Heart right ventricle (tissue), 16 donors: ENCODE results near the gene SULT1C2. TPM values are rescaled to one million over a fixed set of nuclear protein-coding genes. Genes with fewer than 3 reads are reported as not detected.
"Not testable (repeated sequence)": the region's sequence is repeated elsewhere in the genome, so short reads cannot be mapped to it uniquely, and the experiment has no call there.

Source experiments
- ATAC-seq, 8 donors: fragments of 200-7000 bp; cut with Tn5 transposase; one replicate each; pipeline ENCODE4 v1.9.1; 2020; ENCODE audit warnings: mild to moderate bottlenecking in 8 of 8, moderate library complexity in 8 of 8, moderate number of reproducible peaks in 1 of 8
- DNase-seq, 2 donors: peaks; one replicate each; pipeline ENCODE4 v3.0.0-alpha.2; 2020
- H3K27ac ChIP-seq, 10 donors: fragments of 200-600 bp; sonication (generic) in 2 of 10; one replicate each; pipeline versions ENCODE4 v1.5.0 to v1.8.0; 2020 to 2022; ENCODE audit warnings: mild to moderate bottlenecking in 3 of 10
- H3K27me3 ChIP-seq, 7 donors: fragments of 200-600 bp; one replicate each; pipeline ENCODE4 v1.8.0; 2021 to 2022; ENCODE audit warnings: mild to moderate bottlenecking in 2 of 7
- H3K36me3 ChIP-seq, 9 donors: fragments of 200-600 bp; sonication (generic) in 1 of 9; one replicate each; pipeline versions ENCODE4 v1.5.0 to v1.8.0; 2020 to 2022; ENCODE audit warnings: mild to moderate bottlenecking in 2 of 9
- H3K4me1 ChIP-seq, 9 donors: fragments of 200-600 bp; sonication (generic) in 1 of 9; one replicate each; pipeline versions ENCODE4 v1.5.0 to v1.8.0; 2020 to 2022; ENCODE audit warnings: mild to moderate bottlenecking in 4 of 9
- H3K4me3 ChIP-seq, 10 donors: fragments of 200-600 bp; sonication (generic) in 2 of 10; one replicate each; pipeline versions ENCODE4 v1.5.0 to v1.8.0; 2020 to 2022; ENCODE audit warnings: mild to moderate bottlenecking in 7 of 10, moderate library complexity in 2 of 10
- H3K9me3 ChIP-seq, 11 donors: fragments of 200-600 bp in 10 of 11; sonication (generic) in 2 of 11; one replicate each; pipeline versions ENCODE4 v1.5.0 to v1.8.0; 2013 to 2022; ENCODE audit warnings: mild to moderate bottlenecking in 2 of 11, control low read depth in 1 of 11, moderate library complexity in 1 of 11
- WGBS, 2 donors: extraction: QIAGEN DNeasy Blood & Tissue Kit; methylation state at CpG; one replicate each; pipeline ENCODE4 v1.1.7; 2013; ENCODE audit warnings: inconsistent platforms in 1 of 2; 5-methylcytosine and 5-hydroxymethylcytosine counted together
- intact Hi-C, 10 donors: fragments of 100-400 bp; cut with DNase I; formaldehyde crosslinking; loops; one replicate each; pipeline versions ENCODE4 v1.11.1 to v1.14.2; 2022
- polyA plus RNA-seq, 2 donors: library from polyadenylated mRNA; stranded (reverse); fragments of 200-250 nt; gene quantifications; one replicate each; pipeline ENCODE4 v1.2.3, GENCODE V29; 2013
- total RNA-seq, 10 donors: library from RNA; stranded (reverse); fragmentation: NEBNext Ultra II Directional in 3 of 10; extraction: Animal tissue kit (Norgen Biotek cat#: 25700) in 3 of 10; gene quantifications; one replicate each; pipeline versions ENCODE4 v1.2.1 to v1.2.4, GENCODE V29; 2021 to 2023
- TF ChIP-seq, protein P1 (sequence below), 9 donors: fragments of 200-600 bp; sonication (generic) in 2 of 9; IDR thresholded peaks; one replicate each; pipeline versions ENCODE4 v1.5.0 to v1.8.0; 2021 to 2022; ENCODE audit warnings: antibody characterized with exemption in 9 of 9, mild to moderate bottlenecking in 5 of 9, moderate library complexity in 1 of 9
- donor health status: Arrhythmogenic right ventricular cardiomyopathy.
- donor health status: ischemic (EF 13 %, LVEDD 7.1; RV severe dilation, severe dysfunction).
- donor health status: healthy with polysubstance abuse.
- donor health status: DM: no; HTN: yes; CAD: no.
- donor health status: DM: no; HTN: no; CAD: no.
- donor health status: ischemic (EF 25% LVEDD 6.9; RV normal size, moderate dysfunction).
- donor health status: ischemic (EF 25% LVEDD 5.7; RV mildly dilated, moderate dysfunction).
- donor health status: healthy.
- donor health status: DM: yes; HTN: yes; CAD: no.
- donor health status: Ischemic cardiomyopathy.
- donor health status: ischemic (EF 35%, LVEDD 5.7; RV mildly dilated, moderate dysfunction).
- donor health status: nonischemic (EF 11% LVEDD 7.7; RV severe dilation, severe dysfunction).
- donor health status: DM: yes; HTN: yes; CAD: no.
- donor health status: PGD.
- donor health status: ischemic (EF 29% LVEDD 5.4; RV normal size, mild dysfunction).
- donor health status: nonischemic (EF 23%, LVEDD 6.1; RV moderate dilation, normal function).

Gene SULT1C2
- total and polyA plus RNA-seq, 12 donors: 0.19 to 2.4 (median 1.1) TPM; not detected in 2

DNA sequence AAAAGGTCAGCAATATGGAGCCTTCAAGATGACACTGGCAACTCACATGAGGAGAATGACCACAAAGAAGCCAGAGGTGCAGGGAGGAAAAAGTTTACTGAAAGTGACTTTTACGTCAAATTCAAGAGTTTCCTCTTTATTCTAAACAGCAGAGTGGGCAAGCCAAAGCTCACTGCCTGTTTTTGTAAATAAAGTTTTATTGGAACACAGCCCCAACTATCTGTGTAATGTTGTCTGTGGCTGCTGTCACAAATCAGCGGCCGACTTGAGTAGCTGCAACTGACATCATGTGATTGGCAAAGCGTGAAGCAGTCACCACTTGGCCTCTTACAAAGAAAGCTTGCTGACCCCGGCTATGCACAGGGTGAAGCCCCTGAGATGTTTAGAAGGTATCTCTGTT, 9.2 kb upstream of the SULT1C2 start:
- 82 to 83% methylated on average over 5 of the region's 5 CpGs for WGBS, 2 donors
- DNase-seq (no peak), ATAC-seq (no peak)
- Histone ChIP-seq H3K27me3 (peaks cover 0 to 4% (median 0%) of the 10 kb centered on the region in 7 donors), H3K4me3 (no peak overlapping the region), H3K9me3 (no peaks in the 10 kb centered on the region), H3K36me3 (no peaks in the 10 kb centered on the region), H3K27ac (no peak overlapping the region), H3K4me1 (no peaks in the 10 kb centered on the region)
- TF ChIP-seq, protein P1, sequence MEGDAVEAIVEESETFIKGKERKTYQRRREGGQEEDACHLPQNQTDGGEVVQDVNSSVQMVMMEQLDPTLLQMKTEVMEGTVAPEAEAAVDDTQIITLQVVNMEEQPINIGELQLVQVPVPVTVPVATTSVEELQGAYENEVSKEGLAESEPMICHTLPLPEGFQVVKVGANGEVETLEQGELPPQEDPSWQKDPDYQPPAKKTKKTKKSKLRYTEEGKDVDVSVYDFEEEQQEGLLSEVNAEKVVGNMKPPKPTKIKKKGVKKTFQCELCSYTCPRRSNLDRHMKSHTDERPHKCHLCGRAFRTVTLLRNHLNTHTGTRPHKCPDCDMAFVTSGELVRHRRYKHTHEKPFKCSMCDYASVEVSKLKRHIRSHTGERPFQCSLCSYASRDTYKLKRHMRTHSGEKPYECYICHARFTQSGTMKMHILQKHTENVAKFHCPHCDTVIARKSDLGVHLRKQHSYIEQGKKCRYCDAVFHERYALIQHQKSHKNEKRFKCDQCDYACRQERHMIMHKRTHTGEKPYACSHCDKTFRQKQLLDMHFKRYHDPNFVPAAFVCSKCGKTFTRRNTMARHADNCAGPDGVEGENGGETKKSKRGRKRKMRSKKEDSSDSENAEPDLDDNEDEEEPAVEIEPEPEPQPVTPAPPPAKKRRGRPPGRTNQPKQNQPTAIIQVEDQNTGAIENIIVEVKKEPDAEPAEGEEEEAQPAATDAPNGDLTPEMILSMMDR (IDR thresholded peaks at IDR 0.05): no peak
- intact Hi-C loops: no loop called here

DNA sequence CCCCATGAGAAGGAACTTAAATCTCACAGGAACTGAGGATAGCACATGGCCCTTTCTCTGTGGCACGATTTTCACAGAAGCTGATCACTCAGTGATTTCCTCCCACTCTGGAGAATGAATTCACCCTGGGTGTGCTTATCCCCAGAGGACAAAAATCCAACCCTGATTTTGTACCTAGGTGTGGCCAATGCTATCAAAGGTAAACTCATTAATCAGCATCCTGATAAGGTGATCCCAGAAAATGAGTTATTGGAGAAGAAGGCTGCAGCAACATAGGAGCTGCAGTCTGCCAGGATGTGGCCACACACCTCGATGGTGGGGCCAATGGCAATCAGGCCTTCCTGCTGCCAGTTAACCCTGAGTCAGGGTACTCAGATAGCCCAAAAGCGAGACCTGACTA, 8.2 kb upstream of the SULT1C2 start:
- H3K27me3 ChIP-seq: peaks cover 0 to 4% (median 0%) of the 10 kb centered on the region in 7 donors
- H3K9me3 ChIP-seq: no peaks in the 10 kb centered on the region
- no peaks in the 10 kb centered on the region for H3K36me3 ChIP-seq
- no peak overlapping the region for H3K27ac ChIP-seq
- no peak for DNase-seq
- WGBS, 2 donors: 57 to 68% methylated on average over 3 of the region's 3 CpGs
- ATAC-seq: no peak
- intact Hi-C loops: no loop called here
- TF ChIP-seq, protein P1 (IDR thresholded peaks at IDR 0.05): no peak
- no peak overlapping the region for H3K4me3 ChIP-seq
- no peaks in the 10 kb centered on the region for H3K4me1 ChIP-seq

DNA sequence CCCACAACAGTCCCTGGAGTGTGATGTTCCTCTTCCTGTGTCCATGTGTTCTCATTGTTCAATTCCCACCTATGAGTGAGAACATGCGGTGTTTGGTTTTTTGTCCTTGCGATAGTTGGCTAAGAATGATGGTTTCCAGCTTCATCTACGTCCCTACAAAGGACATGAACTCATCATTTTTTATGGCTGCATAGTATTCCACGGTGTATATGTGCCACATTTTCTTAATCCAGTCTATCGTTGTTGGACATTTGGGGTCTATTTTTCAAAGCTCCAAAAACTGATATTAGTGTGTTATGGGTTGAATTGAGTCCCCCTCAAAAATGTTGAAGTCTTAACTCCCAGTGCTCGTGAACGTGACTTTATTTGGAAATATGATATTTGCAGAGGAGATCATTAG, 4.1 kb upstream of the SULT1C2 start:
- H3K27me3 ChIP-seq, H3K36me3 ChIP-seq, intact Hi-C loops, H3K9me3 ChIP-seq, ATAC-seq, H3K4me3 ChIP-seq, DNase-seq, H3K27ac ChIP-seq: not testable (repeated sequence)
- WGBS, 2 donors: 91 to 94% methylated on average over 7 of the region's 7 CpGs
- H3K4me1 ChIP-seq: peaks cover 0 to 15% (median 0%) of the 10 kb centered on the region in 9 donors

DNA sequence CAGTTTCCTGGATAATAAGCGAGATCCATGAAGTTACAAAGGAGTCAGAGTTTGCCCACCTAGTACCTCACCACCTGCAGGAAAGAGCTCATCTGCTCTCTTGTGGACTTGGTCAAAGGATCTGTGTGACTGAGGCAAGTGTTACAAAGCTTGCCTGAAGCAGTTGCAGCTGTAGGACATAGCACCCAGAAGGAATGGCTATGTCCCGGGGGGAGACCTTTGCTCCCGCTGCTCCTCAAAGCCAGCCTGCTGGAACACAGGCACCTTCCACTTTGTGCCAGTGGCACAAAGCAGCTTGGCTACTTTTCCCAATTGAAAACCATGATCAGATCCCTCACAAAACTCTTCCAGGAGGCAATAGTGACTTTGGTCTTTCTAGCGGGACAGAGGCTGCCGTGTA, 3.1 kb upstream of the SULT1C2 start:
- H3K4me3 ChIP-seq: no peak overlapping the region
- no peaks in the 10 kb centered on the region for H3K9me3 ChIP-seq
- no peaks in the 10 kb centered on the region for H3K36me3 ChIP-seq
- WGBS, 2 donors: 95 to 97% methylated on average over 5 of the region's 5 CpGs
- DNase-seq (no peak), ATAC-seq (no peak)
- intact Hi-C loops: no loop called here
- H3K27ac ChIP-seq: no peak overlapping the region
- peaks cover 0 to 15% (median 0%) of the 10 kb centered on the region in 9 donors for H3K4me1 ChIP-seq
- TF ChIP-seq, protein P1 (IDR thresholded peaks at IDR 0.05): no peak
- H3K27me3 ChIP-seq: no peaks in the 10 kb centered on the region

GRCh38 chr2:108287169-108287568, 1.5 kb upstream of the SULT1C2 start:
- Histone ChIP-seq H3K4me1 (peaks cover 0 to 15% (median 0%) of the 10 kb centered on the region in 9 donors), H3K9me3 (no peaks in the 10 kb centered on the region), H3K27me3 (no peaks in the 10 kb centered on the region), H3K4me3 (no peak overlapping the region), H3K27ac (no peak overlapping the region), H3K36me3 (no peaks in the 10 kb centered on the region)
- DNase-seq: no peak
- TF ChIP-seq, protein P1 (IDR thresholded peaks at IDR 0.05): no peak
- intact Hi-C loops: no loop called here
- 91 to 93% methylated on average over 2 of the region's 2 CpGs for WGBS, 2 donors
- ATAC-seq: no peak
